Measurements from ENCODE around the gene CASQ1.

Gene CASQ1

DNA sequence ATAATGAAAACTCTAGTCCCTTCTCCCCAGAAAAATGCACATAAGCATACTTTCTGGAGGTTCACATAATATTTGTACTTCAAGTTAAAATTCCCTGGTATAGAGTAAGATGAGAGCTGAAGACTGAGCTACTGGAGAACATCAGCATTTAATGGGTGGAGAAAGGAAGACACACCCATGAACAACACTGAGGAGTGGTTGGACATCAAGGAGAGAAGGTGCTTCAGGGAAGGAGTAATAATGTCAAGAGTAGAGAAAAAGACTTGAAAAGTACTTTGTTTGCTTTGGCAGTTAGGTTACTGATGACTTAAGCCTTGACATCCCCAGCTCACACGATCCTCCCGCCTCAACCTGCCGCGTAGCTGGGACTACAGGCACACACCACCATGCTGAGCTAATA is 36.7 kb downstream of the CASQ1 start:
- DNase-seq, result no peak

DNA sequence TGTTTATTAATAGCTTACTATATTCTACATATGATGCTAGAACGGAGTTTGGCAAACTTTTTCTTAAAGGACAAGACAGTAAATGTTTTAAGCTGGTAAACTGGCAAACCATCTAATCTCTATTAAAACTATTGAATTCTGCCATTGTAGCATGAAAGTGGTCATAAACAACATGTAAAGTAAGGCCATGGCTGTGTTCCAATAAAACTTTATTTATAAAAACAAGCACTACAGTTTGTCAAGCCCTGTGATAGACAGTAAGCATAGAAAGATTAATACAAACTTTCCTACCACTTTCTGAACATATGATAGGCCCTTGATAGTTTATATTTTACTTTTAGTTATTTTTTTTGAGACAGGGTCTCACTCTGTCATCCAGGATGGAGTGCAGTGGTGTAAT is 37.2 kb downstream of the CASQ1 start:
- DNase-seq, result no peak

DNA sequence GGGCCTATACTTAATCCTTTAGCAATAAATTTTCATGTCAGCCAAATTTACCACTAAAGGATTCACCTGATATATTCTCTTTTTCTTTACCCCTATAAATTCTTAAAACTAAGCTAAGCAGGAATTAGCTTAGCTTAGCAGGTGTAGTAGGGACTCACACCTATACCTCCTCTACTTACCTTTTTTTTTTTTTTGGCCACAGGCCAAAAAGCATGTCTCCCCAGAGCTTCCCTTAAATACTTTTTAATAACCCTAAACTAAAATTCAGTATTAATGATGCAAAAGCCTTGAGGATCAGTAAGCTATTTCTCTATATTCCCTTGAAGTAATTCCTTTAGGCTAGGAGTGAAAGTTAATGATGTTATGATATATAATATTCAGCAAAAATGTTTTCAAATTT is 38.1 kb downstream of the CASQ1 start:
- DNase-seq, result no peak

DNA sequence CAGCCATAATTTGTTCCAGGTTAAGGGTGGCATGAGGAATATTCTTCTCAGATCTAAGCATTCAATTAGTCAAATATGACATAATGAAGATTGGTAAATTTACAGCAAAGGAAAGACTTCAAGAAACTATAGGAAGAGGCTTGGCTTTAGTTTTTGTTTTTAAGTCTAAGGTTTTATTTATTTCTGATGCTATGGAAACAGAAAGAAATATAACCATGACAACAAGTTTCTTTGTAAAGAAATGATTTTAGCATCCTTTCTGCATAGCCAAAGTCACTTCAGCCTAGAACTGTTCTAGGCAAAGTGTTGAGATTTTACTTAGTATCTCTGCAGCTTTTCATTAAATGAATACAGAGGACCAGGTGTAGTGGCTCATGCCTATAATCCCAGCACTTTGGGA is 42.5 kb downstream of the CASQ1 start:
- no peak for DNase-seq

DNA sequence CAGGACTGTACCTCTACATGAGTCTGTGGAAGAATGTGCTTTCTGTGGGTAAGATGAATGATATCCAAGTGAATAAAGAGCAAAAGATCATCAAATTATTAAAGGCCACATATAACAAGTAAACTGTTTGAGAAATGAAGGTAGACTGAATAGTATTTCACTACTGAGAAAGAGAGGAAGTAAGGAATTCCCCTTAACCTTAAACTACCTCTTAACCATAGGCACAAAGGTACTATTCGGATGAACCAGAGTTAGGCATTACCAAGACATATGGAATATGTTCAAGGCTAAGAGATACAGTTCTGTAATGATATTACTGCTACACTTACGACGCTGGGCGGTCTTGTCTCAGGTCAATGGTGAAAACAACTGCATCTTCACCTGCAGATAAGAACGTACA is 46.4 kb downstream of the CASQ1 start:
- no peak for DNase-seq

DNA sequence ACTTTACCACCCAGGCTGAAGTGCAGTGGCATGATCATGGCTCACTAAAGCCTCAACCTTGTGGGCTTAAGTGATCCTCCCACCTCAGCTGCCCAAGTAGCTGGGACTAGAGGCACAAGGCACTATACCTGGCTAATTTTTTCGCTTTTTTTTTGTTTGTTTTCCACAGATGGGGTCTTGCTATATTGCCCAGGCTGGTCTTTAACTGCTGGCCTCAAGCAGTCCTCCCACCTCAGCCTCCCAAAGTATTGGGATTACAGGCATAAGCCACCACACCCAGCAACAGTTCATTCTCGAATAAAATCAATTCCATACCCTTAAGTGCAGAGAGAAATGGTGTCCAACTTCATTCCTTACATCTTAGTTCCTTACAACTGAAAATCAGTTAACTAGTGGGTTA is 47.2 kb downstream of the CASQ1 start:
- no peak for DNase-seq

DNA sequence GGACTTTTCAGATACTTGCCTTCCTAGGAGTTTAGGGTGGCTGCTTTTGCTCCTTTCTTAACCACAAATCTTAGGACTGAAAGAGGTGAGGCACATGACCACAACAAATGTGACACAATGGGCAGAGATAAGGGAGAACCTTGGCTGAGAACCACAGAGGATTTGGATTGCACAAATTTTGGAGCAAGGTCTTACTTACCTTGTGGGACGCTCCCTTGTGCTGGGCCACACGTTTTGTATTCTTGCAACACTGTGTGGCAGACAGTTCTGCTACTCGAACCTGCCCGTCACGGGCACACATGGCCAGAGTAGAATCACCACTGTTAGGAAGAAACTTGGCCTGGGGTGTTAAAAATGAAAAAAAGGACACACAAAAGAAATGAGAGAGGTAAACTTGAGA is 48.0 kb downstream of the CASQ1 start:
- DNase-seq, result no peak

DNA sequence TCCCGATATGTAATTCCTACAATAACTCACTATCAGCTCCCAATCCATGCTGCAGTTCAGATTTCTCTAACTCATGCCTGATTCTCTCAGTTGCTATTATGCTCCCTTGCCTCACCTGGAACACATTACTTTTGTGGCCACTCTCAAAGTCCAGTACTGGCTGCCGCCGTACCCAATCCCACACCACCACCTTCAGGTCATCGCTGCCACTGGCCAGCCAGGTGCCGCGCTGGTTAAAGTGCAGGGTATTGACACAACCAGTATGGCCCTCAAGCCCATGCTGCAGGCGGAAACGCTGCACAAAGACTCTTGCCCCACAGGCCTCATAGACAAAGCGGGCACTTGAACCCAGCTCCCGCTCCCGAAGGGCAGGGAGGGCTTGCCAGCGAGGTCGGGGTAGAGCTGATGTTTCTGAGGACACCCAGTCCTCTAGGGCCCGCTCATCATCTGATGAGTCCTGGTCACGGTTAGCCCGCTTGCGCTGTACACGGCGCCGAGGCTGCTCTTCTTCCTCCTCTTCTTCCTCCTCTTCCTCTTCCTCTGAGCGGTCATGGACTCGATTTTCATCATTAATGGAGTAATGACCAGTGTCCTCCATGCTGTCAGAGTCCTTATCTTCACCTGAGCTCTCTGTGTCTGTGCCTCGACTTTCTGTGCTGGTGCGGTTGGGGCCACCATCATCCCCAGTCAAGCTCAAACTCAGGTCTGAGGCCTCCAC is 49.4 kb downstream of the CASQ1 start:
- no peak for DNase-seq

DNA sequence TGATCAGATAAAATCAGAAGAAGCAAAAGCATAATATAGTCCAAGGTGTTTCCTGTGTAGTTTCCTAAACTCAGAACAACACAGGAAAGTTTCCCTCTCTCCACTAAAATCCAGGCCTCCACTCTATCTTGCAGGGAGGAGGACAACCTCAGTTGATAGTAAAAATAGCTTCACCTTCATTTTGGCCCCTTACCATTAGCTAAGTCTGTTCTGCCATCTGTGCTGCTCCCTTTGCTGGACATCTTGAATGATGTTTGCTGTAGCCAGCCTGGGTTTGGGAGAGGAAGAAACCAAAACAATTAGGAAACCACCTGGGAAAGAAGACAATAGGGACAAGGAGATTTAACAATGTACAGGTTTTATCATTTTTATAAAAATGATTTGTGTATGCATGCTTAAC is 53.4 kb downstream of the CASQ1 start:
- no peak for DNase-seq

DNA sequence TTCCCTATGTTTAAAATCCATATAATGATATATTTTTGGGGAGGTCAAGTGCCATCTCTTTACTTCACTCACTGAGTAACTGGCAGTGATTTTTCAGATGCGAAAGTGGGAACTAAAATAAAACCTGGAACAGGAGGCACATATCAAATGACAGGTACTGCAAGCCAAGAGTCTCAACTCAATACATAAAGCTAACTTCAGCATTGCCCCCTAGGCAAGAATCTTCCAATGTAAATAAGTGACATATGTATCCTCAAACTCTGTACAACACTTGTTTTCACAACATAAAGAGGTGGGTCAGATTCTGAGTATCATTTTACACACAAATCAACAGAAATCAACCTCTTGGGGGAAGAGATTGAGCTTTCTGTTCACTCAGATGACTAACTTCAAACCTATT is 53.8 kb downstream of the CASQ1 start:
- DNase-seq, result no peak

DNA sequence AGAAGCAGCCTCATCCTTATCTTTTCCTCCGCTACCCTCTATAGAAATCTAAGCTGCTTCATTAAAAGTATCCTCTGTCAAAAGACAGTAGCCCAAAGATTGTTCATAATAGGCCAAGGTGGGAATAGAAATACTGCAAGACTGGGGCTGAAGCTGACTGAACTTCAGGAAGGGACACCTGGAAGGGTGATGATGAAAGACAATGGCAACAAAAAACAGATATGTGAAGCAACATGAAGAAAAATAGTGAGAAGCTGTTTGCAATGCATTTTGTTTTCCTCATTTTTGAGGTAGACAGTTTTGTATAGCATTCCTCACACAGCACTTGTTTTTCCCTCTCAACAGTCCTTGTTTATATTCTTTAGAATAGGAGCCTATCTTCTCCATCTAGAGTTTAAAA is 55.1 kb downstream of the CASQ1 start:
- no peak for DNase-seq

DNA sequence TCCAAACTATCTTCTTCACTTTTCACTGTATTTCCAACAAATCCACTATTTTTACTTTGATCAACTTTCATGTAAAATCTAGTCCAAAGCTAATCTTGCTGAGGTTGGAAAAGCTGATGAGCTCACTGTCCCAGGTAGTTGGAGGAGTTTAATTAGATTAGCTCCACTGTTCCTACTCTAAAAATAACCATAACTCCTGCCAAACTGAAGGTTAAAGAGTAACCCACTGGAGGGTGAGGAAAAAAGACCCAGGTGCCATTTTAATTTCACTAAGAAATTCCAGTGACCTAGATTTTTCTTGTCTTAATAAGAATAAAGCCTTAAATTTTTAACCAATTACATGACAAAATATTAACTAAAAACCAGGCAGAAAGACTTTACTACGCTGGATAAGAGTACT is 56.7 kb downstream of the CASQ1 start:
- DNase-seq, result no peak

DNA sequence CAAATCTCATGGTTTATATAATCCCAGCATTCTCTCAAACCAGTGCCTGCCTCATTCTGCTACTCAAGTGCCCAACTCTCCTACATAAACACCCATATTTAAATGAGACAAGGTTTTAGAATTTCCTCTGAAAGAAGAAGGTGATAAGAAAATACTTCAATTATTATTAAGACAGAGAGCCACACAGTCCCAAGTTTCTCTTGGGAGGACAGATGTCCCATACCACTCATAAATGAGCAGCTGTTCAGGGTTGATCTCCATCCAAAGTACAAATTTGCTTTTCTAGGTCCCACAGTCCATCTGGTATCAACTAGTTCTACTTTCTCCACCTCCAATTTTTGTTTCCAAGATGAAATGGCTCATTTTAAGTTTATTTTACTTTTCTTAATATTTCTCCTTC is 60.6 kb downstream of the CASQ1 start:
- no peak for DNase-seq
